Measurements from ENCODE around the gene IMP3.

IMP3 gene

GRCh38 chr15:75591655-75592364, 48.2 kb downstream of the IMP3 start:
- intact Hi-C loops (cut with DNase I) = no loop called here
- DNase-seq = no peak

- DNase-seq = no peak
- intact Hi-C loops (cut with DNase I) = no loop called here
These were observed 49.8 kb downstream of the IMP3 start for GRCh38 chr15:75590239-75590638.
